Stimulated activated CD8-positive, alpha-beta memory T cell treated with anti-CD3 and anti-CD28 coated beads, Interleukin-15, amount 100 ng/mL, for 24 hours (primary cell): ENCODE results near the gene IMP4.

Experiments used
- DNase-seq: peaks from one replicate; pipeline ENCODE4 v3.0.0-alpha.2; 2020; ENCODE audit warnings: low read depth

The IMP4 gene

GRCh38 chr2:130336877-130337734 is 5.6 kb upstream of the IMP4 start:
- peak; percentile 43 for DNase-seq

GRCh38 chr2:130337735-130338325 is 4.9 kb upstream of the IMP4 start:
- DNase-seq: no peak

GRCh38 chr2:130338793-130339345 is 3.8 kb upstream of the IMP4 start:
- DNase-seq: no peak

- DNase-seq: no peak
Observed at GRCh38 chr2:130339885-130340745, 2.6 kb upstream of the IMP4 start.

GRCh38 chr2:130341562-130342019 is 1.1 kb upstream of the IMP4 start:
- no peak for DNase-seq

- peak; percentile 52 for DNase-seq
Observed at GRCh38 chr2:130342020-130342532, 621 bp upstream of the IMP4 start.

GRCh38 chr2:130344578-130344977 is 1.9 kb downstream of the IMP4 start:
- no peak for DNase-seq

- no peak for DNase-seq
Observed at GRCh38 chr2:130345091-130345490, 2.4 kb downstream of the IMP4 start.

GRCh38 chr2:130345611-130346010 is 2.9 kb downstream of the IMP4 start:
- DNase-seq: no peak

GRCh38 chr2:130346041-130346740 is 3.5 kb downstream of the IMP4 start:
- DNase-seq: no peak

GRCh38 chr2:130346741-130347066 is 4.0 kb downstream of the IMP4 start:
- DNase-seq: no peak

- no peak for DNase-seq
Observed at GRCh38 chr2:130347220-130347925, 4.7 kb downstream of the IMP4 start.

- no peak for DNase-seq
Observed at GRCh38 chr2:130349174-130349573, 6.5 kb downstream of the IMP4 start.

- DNase-seq: no peak
Observed at GRCh38 chr2:130351711-130352110, 9.0 kb downstream of the IMP4 start.

GRCh38 chr2:130352237-130352636 is 9.5 kb downstream of the IMP4 start:
- no peak for DNase-seq

GRCh38 chr2:130353291-130354138 is 10.8 kb downstream of the IMP4 start:
- no peak for DNase-seq

- no peak for DNase-seq
Observed at GRCh38 chr2:130354139-130354428, 11.4 kb downstream of the IMP4 start.

- no peak for DNase-seq
Observed at GRCh38 chr2:130355172-130355577, 12.5 kb downstream of the IMP4 start.

GRCh38 chr2:130355578-130356431 is 13.1 kb downstream of the IMP4 start, which contains the start of gene PTPN18:
Gene PTPN18, plus strand, starts transcription at chr2:130356056. Its CDS starts 52 bp downstream, at chr2:130356108.
- DNase-seq: peak; percentile 42
